SK-N-SH treated with all-trans-retinoic acid at 6 μM for 48 hours (cell line): ENCODE data around the gene CEACAM18.

Experiments used
- ARNTL ChIP-seq: fragments of 450-650 bp; formaldehyde crosslinking; IDR thresholded peaks from 2 replicates; pipeline ENCODE4 v1.5.0; 2020; ENCODE audit warnings: low read depth, mild to moderate bottlenecking, moderate library complexity, borderline replicate concordance
- CREB5 ChIP-seq: fragments of 250-450 bp; sonication (Bioruptor Pico); IDR thresholded peaks from 2 replicates; pipeline ENCODE4 v1.5.1; 2020; ENCODE audit warnings: low read depth, mild to moderate bottlenecking, moderate library complexity
- CSDC2 ChIP-seq: fragments of 250-450 bp; sonication (Bioruptor Pico); IDR thresholded peaks from 2 replicates; pipeline ENCODE4 v1.5.0; 2020; ENCODE audit warnings: mild to moderate bottlenecking, moderate library complexity
- ESRRG ChIP-seq: fragments of 250-450 bp; sonication (Bioruptor Pico); IDR thresholded peaks from 2 replicates; pipeline ENCODE4 v1.6.1; 2021; ENCODE audit warnings: mild to moderate bottlenecking
- OSR1 ChIP-seq: fragments of 250-450 bp; sonication (Bioruptor Pico); IDR thresholded peaks from 2 replicates; pipeline ENCODE4 v1.8.0; 2022; ENCODE audit warnings: moderate library complexity, mild to moderate bottlenecking, inconsistent platforms
- PATZ1 ChIP-seq: fragments of 250-450 bp; sonication (Bioruptor Pico); IDR thresholded peaks from 2 replicates; pipeline ENCODE4 v1.8.0; 2020; ENCODE audit warnings: mild to moderate bottlenecking, moderate library complexity, borderline replicate concordance
- POU6F1 ChIP-seq: fragments of 250-450 bp; sonication (Bioruptor Pico); IDR thresholded peaks from 2 replicates; pipeline ENCODE4 v1.8.0; 2021; ENCODE audit warnings: low read depth, mild to moderate bottlenecking, moderate library complexity, borderline replicate concordance
- PPARA ChIP-seq: fragments of 250-450 bp; sonication (Bioruptor Pico); IDR thresholded peaks from 2 replicates; pipeline ENCODE4 v1.5.0; 2020; ENCODE audit warnings: mild to moderate bottlenecking, borderline replicate concordance
- RARB ChIP-seq: fragments of 250-450 bp; sonication (Bioruptor Pico); IDR thresholded peaks from 2 replicates; pipeline ENCODE4 v1.8.0; 2021; ENCODE audit warnings: mild to moderate bottlenecking, moderate library complexity
- TCF4 ChIP-seq: fragments of 250-450 bp; sonication (Bioruptor Pico); IDR thresholded peaks from 2 replicates; pipeline ENCODE4 v1.8.0; 2021; ENCODE audit warnings: mild to moderate bottlenecking, moderate library complexity, borderline replicate concordance
- TOX ChIP-seq: fragments of 250-450 bp; sonication (Bioruptor Pico); IDR thresholded peaks from 2 replicates; pipeline ENCODE4 v1.8.0; 2021; ENCODE audit warnings: mild to moderate bottlenecking, moderate library complexity, borderline replicate concordance
- ZFP3 ChIP-seq: fragments of 250-450 bp; sonication (Bioruptor Pico); IDR thresholded peaks from 2 replicates; pipeline ENCODE4 v1.5.0; 2020; ENCODE audit warnings: mild to moderate bottlenecking, moderate library complexity
- ZFP30 ChIP-seq: fragments of 450-650 bp; formaldehyde crosslinking; IDR thresholded peaks from 2 replicates; pipeline ENCODE4 v1.5.0; 2022; ENCODE audit warnings: mild to moderate bottlenecking, moderate library complexity

GRCh38 chr19:51493776-51494175 is 15.4 kb downstream of the CEACAM18 start:
- TF ChIP-seq ESRRG (CRISPR knock-in tag) (no peak), PPARA (CRISPR knock-in tag) (no peak), RARB (CRISPR knock-in tag) (no peak), PATZ1 (CRISPR knock-in tag) (no peak), ZFP30 (CRISPR knock-in tag) (no peak), CSDC2 (no peak), ARNTL (CRISPR knock-in tag) (no peak), TCF4 (CRISPR knock-in tag) (no peak), CREB5 (no peak), TOX (CRISPR knock-in tag) (no peak), OSR1 (CRISPR knock-in tag) (no peak), ZFP3 (CRISPR knock-in tag) (no peak), POU6F1 (CRISPR knock-in tag) (no peak)
